Epithelial cell of proximal tubule (primary cell): ENCODE results near the gene LGI4. TPM values are rescaled to one million over a fixed set of nuclear protein-coding genes. Genes with fewer than 3 reads are reported as not detected.

Experiments used
- DNase-seq: peaks from one replicate; pipeline ENCODE4 v3.0.0-alpha.2; 2011; ENCODE audit warnings: low read depth
- H3K4me3 ChIP-seq: 2 replicates; pipeline ENCODE4 v1.5.1; 2011; ENCODE audit warnings: low read depth, mild to moderate bottlenecking, low read length
- total RNA-seq: library from RNA; depleted of rRNA; stranded (reverse); fragments of >200 nt; gene quantifications from 2 replicates; pipeline ENCODE4 v1.2.3, GENCODE V29; 2015
- TF ChIP-seq, protein P1 (sequence below): conservative IDR thresholded peaks from 2 replicates; pipeline ENCODE4 v1.5.1; 2012; ENCODE audit warnings: low read depth, mild to moderate bottlenecking, low read length

Gene LGI4
- total RNA-seq, 1 donor from 2014 or later, result not detected

DNA sequence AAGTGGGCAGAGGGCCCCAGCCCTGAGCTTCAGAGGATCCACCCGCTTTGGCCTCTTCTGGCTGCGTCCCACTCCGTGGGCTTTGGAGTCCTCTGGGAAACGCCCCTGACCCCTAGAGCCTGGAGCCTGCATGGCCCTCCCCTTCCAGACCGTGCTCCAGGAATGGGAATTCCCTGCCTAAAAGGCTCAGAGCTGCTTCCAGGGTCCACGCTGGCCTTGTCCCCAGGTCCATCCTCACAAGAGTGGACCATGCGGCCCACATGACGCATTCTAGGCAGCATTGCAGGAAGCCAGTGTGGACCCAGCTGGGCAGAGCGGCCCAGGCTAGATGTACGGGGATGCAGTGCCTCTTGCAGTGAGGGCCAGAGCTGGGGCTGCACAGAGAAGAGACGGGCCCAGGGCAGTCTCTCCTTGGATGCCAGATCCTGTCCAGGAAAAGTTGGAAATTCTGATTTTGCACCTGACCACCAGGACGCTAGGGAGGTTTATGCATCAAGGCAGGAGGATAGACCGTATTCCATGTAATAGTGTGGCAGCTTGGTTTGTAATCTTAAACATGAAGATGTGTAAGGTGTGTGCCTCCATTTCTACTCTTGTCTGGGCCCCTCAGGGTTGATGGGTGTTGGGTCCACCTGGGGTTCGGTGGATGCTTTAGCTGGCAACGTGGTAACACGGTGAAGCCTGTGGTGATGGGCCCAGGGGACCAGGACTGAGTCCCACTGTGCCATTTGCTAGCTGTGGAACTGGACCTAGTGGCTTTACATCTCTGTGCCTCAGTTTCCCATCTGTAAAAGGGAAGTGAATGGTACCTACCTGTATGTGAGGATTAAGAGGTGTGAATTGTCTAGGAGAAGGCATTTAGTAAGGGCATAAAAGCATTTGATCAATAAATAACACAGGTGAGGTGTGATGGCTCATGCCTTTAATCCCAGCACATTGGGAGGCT is 34.0 kb downstream of the LGI4 start:
- TF ChIP-seq, protein P1, sequence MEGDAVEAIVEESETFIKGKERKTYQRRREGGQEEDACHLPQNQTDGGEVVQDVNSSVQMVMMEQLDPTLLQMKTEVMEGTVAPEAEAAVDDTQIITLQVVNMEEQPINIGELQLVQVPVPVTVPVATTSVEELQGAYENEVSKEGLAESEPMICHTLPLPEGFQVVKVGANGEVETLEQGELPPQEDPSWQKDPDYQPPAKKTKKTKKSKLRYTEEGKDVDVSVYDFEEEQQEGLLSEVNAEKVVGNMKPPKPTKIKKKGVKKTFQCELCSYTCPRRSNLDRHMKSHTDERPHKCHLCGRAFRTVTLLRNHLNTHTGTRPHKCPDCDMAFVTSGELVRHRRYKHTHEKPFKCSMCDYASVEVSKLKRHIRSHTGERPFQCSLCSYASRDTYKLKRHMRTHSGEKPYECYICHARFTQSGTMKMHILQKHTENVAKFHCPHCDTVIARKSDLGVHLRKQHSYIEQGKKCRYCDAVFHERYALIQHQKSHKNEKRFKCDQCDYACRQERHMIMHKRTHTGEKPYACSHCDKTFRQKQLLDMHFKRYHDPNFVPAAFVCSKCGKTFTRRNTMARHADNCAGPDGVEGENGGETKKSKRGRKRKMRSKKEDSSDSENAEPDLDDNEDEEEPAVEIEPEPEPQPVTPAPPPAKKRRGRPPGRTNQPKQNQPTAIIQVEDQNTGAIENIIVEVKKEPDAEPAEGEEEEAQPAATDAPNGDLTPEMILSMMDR, result no peak
- no peak overlapping the region for H3K4me3 ChIP-seq
- no peak for DNase-seq

DNA sequence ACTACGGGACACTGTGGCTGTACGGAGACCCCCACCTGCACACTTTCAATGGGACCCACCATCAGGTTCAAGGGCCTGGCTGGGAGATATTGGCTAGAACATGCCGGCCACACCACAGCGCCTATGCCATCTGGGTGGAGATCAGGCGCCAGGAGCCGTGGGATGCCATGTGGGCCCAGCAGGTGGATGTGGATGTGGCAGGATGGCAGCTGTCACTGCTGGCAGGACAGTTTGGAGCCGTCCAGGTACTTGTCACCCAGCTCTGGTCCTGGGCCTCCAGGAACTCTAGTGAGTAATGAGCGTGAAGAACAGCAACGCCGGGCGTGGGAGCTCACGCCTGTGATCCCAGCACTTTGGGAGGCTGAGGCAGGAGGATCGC is 35.0 kb downstream of the LGI4 start:
- H3K4me3 ChIP-seq, result no peak overlapping the region
- TF ChIP-seq, protein P1, result no peak
- no peak for DNase-seq

DNA sequence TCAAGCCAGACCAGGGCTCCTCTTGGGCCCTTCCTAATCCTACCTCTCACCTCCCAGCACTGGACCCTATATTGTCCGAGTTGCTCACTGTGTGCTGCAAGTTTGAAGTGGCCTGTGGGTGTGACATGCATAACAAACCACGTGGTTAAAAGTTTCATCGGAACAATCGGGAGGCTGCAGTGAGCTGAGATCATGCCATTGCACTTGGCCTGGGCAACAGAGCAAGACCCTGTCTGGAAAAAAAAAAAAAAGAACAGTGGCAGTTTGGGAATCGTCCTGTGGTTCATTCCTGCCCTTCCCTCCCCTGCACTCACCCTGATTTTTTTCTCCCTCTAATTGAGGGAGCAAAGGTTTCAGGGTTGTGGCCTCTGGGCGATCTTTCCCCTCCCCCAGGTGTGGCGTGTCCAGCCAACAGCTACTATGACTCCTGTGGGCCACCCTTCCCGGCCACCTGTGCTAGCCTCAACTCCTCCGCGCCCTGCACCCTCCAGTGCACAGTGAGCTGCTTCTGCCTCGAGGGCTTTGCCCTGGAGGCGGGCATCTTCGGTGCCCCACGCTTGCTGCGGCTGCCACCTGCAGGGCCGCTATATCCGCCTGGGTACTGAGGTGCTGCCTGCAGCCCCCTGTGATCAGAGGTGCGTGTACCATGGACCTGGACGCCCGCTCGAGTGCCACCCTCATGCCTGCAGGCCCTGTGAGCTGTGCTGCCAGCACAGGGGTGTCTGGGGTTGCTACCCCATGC is 35.5 kb downstream of the LGI4 start:
- TF ChIP-seq, protein P1, result no peak
- DNase-seq, result no peak

DNA sequence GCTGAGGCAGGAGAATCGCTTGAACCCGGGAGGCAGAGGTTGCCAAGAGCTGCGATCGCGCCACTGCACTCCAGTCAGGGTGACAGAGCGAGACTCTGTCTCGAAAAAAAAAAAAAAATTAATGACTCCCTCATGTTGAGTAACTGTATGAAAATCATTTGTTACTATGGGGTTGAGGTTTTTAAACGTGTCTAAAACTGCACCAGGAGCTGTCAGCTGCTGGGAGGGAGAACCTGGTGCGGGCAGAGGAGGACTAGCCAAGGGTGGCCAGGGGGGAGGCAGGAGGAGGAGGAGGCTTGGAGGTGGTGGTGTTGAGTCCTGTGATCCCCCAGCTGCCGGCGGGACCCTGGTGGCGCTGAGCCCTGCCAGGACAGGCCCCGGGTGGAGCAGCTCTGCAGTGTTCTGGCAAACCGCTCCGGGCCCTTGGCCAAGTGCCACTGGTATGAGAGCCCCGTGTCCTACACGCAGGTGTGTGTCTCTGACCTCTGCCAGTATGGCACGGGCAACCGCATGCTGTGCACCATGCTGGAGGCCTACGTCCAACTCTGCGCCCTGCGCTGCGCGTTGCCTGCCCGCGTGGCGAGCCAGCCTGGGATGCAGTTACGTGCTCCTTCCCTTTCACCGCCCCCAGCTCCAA is 36.3 kb downstream of the LGI4 start:
- no peak for DNase-seq
- no peak overlapping the region for H3K4me3 ChIP-seq
- TF ChIP-seq, protein P1, result no peak

More for the DNA sequence above, 35.5 kb downstream of the LGI4 start:
- H3K4me3 ChIP-seq, result no peak overlapping the region

DNA sequence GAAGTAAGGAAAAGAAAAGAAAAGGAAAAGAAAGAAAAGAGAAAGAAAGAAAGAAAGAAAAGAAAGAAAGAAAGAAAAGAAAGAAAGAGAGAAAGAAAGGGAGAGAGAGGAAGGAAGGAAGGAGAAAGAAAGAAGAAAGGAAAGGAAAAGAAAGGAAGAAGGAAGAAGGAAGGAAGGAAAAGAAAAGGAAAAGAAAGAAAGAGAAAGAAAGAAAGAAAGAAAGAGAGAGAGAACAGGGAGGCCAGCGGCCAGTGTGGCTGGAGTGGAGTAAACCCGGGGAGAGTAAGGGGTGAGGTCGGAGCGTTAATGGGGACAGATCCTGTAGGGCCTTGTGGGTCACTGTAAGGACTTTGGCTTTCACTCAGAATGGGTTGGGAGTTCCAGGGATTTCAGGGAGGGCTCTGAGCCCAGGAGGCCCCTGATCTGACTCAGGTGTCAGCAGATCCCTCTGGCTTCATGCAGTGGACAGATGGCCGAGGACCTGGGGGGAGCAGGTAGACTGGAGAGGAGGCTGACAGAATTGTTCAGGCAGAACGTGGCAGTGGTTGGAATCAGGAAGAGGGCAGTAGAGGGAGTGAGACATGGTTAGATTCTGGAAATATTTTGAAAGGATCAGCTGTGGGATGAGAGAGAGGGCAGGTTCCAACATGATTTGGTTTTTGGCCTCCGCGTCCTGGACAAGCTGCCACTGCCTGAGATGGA is 39.0 kb downstream of the LGI4 start:
- no peak for DNase-seq
- TF ChIP-seq, protein P1, result no peak
- no peak overlapping the region for H3K4me3 ChIP-seq

DNA sequence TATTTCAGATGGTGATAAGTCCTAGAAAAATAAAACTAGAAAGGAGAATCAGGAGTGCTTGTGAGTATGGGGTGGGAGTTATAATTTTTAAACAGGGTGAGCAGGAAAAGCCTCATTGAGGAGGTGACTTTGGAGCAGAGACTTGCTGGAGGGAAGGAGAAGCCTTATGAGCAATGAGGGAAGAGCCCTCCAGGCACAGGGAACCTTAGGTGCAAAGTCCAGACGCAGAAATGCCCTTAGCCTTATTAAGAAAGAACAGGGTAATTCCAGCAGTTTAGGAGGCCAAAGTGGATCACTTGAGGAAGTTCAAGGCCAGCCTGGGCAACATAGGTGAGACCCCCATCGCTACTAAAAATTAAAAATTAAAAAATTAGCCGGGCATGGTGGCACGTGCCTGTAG is 40.2 kb downstream of the LGI4 start:
- TF ChIP-seq, protein P1, result no peak
- no peak for DNase-seq
- no peak overlapping the region for H3K4me3 ChIP-seq
